ENCODE results near the gene NT5DC1. TPM values are rescaled to one million over a fixed set of nuclear protein-coding genes. Genes with fewer than 3 reads are reported as not detected.
"Not testable (repeated sequence)": the region's sequence is repeated elsewhere in the genome, so short reads cannot be mapped to it uniquely, and the experiment has no call there.

Gene NT5DC1
- total and polyA plus RNA-seq, 4 donors: 18.6 to 29.4 (median 20.1) TPM

- Histone ChIP-seq H3K4me3 (ENCODE audit: low read depth, low read length) (no peak overlapping the region), H3K4me1 (ENCODE audit: control insufficient read depth, insufficient read depth, low read length) (no peaks in the 10 kb centered on the region), H3K36me3 (ENCODE audit: control insufficient read depth, insufficient read depth, low read length) (no peaks in the 10 kb centered on the region), H3K27ac (ENCODE audit: low read depth, low read length) (no peak overlapping the region), H3K9me3 (ENCODE audit: control insufficient read depth, insufficient read depth, low read length) (no peaks in the 10 kb centered on the region), H3K27me3 (ENCODE audit: control insufficient read depth, insufficient read depth, low read length) (no peaks in the 10 kb centered on the region)
- no peak for DNase-seq (ENCODE audit: low read depth in 4 of 6, low spot score in 6 of 6)
- WGBS (ENCODE audit: insufficient coverage): 94% methylated on average over 2 of the region's 4 CpGs
Measured at GRCh38 chr6:116087437-116088027, 13.1 kb upstream of the NT5DC1 start.

DNA sequence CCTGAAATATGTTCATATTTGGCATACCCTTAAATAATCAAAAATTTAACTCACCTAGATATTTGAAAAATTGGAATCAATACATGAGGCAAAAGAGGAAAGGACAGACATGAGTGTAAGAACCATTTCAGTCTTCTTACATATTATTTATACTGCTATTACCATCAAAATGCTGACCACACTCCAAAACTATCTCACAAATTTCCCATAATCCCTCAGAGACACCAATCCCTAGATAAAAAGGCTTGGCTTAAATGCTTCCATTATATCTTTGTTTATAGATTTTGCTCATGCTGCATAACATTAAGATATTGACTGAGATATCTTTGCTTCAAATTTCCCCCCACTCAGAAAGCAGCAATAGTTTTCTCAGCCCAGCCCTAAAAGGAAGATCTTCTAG is 11.7 kb upstream of the NT5DC1 start:
- H3K4me1 ChIP-seq (ENCODE audit: control insufficient read depth, insufficient read depth, low read length): no peaks in the 10 kb centered on the region
- no peak overlapping the region for H3K4me3 ChIP-seq (ENCODE audit: low read depth, low read length)
- H3K27ac ChIP-seq (ENCODE audit: low read depth, low read length): no peak overlapping the region
- H3K27me3 ChIP-seq (ENCODE audit: control insufficient read depth, insufficient read depth, low read length): no peaks in the 10 kb centered on the region
- no peaks in the 10 kb centered on the region for H3K9me3 ChIP-seq (ENCODE audit: control insufficient read depth, insufficient read depth, low read length)
- H3K36me3 ChIP-seq (ENCODE audit: control insufficient read depth, insufficient read depth, low read length): no peaks in the 10 kb centered on the region
- no peak for DNase-seq (ENCODE audit: low read depth in 4 of 6, low spot score in 6 of 6)

GRCh38 chr6:116090251-116090650 is 10.4 kb upstream of the NT5DC1 start:
- DNase-seq (ENCODE audit: low read depth in 4 of 6, low spot score in 6 of 6): no peak
- Histone ChIP-seq H3K36me3 (ENCODE audit: control insufficient read depth, insufficient read depth, low read length) (no peaks in the 10 kb centered on the region), H3K9me3 (ENCODE audit: control insufficient read depth, insufficient read depth, low read length) (no peaks in the 10 kb centered on the region), H3K27ac (ENCODE audit: low read depth, low read length) (no peak overlapping the region), H3K4me1 (ENCODE audit: control insufficient read depth, insufficient read depth, low read length) (no peaks in the 10 kb centered on the region), H3K4me3 (ENCODE audit: low read depth, low read length) (no peak overlapping the region), H3K27me3 (ENCODE audit: control insufficient read depth, insufficient read depth, low read length) (no peaks in the 10 kb centered on the region)
- no CpG with 5 or more reads among the region's 2 CpGs for WGBS (ENCODE audit: insufficient coverage)

DNA sequence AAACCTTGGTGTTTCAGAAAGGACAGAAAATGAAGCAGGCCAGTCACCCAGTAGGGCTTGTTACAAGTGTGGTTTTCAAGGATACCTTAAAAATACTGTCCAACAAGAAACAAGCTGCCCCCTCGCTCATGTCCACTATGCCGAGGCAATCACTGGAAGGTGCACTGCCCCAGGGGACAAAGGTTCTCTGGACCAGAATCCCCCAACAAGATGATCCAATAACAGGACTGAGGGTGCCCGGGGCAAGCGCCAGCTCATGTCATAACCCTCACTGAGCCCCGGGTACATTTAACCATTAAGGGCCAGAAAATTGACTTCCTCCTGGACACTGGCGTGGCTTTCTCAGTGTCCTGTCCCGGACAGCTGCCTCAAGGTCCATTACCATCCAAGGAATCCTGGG is 6.6 kb upstream of the NT5DC1 start:
- H3K27me3 ChIP-seq (ENCODE audit: control insufficient read depth, insufficient read depth, low read length): no peaks in the 10 kb centered on the region
- DNase-seq (ENCODE audit: low read depth in 4 of 6, low spot score in 6 of 6): no peak
- 95% methylated on average over 7 of the region's 7 CpGs for WGBS (ENCODE audit: insufficient coverage)

DNA sequence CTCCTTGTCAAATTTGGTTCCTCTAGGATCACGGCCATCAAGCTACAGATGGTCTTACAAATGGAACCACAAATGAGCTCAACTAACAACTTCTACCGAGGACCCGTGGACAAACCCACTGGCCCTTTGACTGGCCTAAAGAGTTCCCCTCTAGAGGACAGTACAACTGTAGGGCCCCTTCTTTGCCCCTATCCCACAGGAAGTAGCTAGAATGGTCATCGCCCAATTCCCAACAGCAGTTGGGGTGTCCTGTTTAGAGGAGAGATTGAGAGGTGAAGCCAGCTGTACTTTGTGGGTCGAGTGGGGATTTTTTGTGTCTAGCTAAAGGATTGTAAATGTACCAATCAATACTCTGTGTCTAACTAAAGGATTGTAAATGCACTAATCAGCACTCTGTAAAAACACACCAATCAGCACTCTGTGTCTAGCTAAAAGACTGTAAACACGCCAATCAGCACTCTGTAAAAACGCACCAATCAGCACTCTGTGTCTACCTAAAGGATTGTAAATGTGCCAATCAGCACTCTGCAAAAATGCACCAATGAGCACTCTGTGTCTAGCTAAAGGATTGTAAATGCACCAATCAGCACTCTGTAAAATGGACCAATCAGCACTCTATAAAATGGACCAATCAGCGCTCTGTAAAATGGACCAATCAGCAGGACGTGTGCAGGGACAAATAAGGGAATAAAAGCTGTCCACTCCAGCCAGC is 4.4 kb upstream of the NT5DC1 start:
- not testable (repeated sequence) for H3K9me3 ChIP-seq (ENCODE audit: control insufficient read depth, insufficient read depth, low read length); H3K4me1 ChIP-seq (ENCODE audit: control insufficient read depth, insufficient read depth, low read length); H3K4me3 ChIP-seq (ENCODE audit: low read depth, low read length); DNase-seq (ENCODE audit: low read depth in 4 of 6, low spot score in 6 of 6); H3K27me3 ChIP-seq (ENCODE audit: control insufficient read depth, insufficient read depth, low read length); H3K27ac ChIP-seq (ENCODE audit: low read depth, low read length); H3K36me3 ChIP-seq (ENCODE audit: control insufficient read depth, insufficient read depth, low read length)
- WGBS (ENCODE audit: insufficient coverage): 88% methylated on average over 5 of the region's 9 CpGs

More for the DNA sequence above, 6.6 kb upstream of the NT5DC1 start:
- Histone ChIP-seq H3K4me3 (ENCODE audit: low read depth, low read length) (no peak overlapping the region), H3K27ac (ENCODE audit: low read depth, low read length) (no peak overlapping the region), H3K36me3 (ENCODE audit: control insufficient read depth, insufficient read depth, low read length) (no peaks in the 10 kb centered on the region), H3K9me3 (ENCODE audit: control insufficient read depth, insufficient read depth, low read length) (peaks cover 3% of the 10 kb centered on the region), H3K4me1 (ENCODE audit: control insufficient read depth, insufficient read depth, low read length) (no peaks in the 10 kb centered on the region)

DNA sequence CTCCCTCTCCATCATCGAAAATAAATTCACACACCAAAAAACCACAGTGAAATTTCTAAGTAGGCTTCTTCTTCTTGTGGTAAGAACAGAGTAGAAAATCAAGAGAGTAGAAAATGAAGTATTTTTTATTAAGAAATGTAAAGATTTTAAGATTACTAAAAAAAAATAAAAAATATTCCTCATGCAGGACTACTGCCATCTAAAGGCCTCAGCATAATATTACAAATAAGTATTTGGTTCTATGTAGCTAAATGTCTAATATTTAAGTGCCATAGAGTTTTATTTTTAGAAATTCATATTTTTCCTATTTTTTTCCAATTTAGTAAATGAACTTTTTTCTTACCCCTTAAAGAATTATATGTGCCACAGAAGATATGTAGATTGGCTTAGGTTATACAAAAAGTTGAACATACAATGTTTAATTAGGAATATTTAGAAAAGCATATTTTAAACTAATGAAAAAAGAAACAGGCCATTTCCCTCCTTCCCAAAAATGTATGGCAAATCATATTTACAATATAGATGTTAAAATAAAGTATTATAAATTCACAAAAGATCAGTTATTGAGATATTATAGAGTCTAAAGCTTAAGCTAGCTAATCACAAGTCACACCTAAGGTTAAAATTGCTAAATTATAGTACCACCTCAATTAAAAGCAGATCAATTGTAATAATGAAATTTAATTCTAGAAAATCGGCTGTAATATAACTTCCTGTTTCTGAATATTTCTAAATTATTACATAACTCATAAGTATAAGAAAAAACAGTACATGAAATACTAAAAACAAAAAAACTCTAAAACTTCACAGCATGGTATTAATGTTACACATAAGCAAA is 3.5 kb upstream of the NT5DC1 start:
- Histone ChIP-seq H3K4me3 (ENCODE audit: low read depth, low read length) (no peak overlapping the region), H3K9me3 (ENCODE audit: control insufficient read depth, insufficient read depth, low read length) (peaks cover 3% of the 10 kb centered on the region), H3K27ac (ENCODE audit: low read depth, low read length) (no peak overlapping the region), H3K27me3 (ENCODE audit: control insufficient read depth, insufficient read depth, low read length) (no peaks in the 10 kb centered on the region), H3K4me1 (ENCODE audit: control insufficient read depth, insufficient read depth, low read length) (no peaks in the 10 kb centered on the region), H3K36me3 (ENCODE audit: control insufficient read depth, insufficient read depth, low read length) (no peaks in the 10 kb centered on the region)
- no CpG with 5 or more reads among the region's 2 CpGs for WGBS (ENCODE audit: insufficient coverage)
- peak in 2 of 6 donors; percentile 24 to 63 for DNase-seq (ENCODE audit: low read depth in 4 of 6, low spot score in 6 of 6)

DNA sequence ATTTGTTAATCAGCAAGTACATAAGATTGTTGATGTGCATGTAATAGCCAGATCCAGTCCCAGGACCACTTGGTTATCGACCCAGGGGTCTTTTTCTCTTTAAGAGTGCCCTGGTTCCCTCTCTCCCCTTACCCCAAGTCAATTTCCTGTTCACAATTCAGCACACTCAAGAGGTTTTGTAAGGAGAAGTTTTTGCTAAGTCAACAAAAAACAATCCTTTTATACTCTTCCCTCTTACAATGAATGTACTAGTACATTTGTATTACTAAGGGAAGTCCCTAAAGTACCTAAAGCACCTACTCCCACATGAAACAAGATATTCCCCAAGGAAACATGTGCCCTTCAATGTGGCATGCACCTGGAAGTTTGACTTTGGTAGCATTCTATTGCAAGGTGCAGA is 1.6 kb upstream of the NT5DC1 start:
- peaks cover 3% of the 10 kb centered on the region for H3K9me3 ChIP-seq (ENCODE audit: control insufficient read depth, insufficient read depth, low read length)
- no CpG with 5 or more reads among the region's 1 CpG for WGBS (ENCODE audit: insufficient coverage)
- no peak overlapping the region for H3K27ac ChIP-seq (ENCODE audit: low read depth, low read length)
- H3K27me3 ChIP-seq (ENCODE audit: control insufficient read depth, insufficient read depth, low read length): no peaks in the 10 kb centered on the region
- H3K36me3 ChIP-seq (ENCODE audit: control insufficient read depth, insufficient read depth, low read length): no peaks in the 10 kb centered on the region
- no peaks in the 10 kb centered on the region for H3K4me1 ChIP-seq (ENCODE audit: control insufficient read depth, insufficient read depth, low read length)
- no peak for DNase-seq (ENCODE audit: low read depth in 4 of 6, low spot score in 6 of 6)
- no peak overlapping the region for H3K4me3 ChIP-seq (ENCODE audit: low read depth, low read length)

DNA sequence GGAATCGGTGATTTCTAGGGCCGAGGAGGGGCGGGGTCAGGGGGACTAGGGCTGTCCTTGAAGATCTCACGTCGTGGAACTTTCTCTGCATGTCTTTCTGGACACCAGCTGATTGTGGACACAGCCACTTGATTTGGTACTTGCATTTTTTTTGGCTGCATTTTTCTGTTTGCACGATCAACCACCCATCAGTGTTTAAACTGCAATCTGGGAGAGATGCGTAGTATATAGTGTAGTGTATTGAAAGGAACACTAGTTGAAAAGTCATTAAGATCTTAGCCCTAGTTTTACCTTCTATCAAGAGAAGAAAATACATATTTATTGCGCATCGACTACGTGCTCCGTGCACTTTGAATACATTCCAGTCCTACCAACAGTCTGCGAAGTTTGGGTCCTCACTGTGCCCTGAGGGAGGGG is 657 bp downstream of the NT5DC1 start:
- no peaks in the 10 kb centered on the region for H3K36me3 ChIP-seq (ENCODE audit: control insufficient read depth, insufficient read depth, low read length)
- WGBS (ENCODE audit: insufficient coverage): 0% methylated on average over 5 of the region's 12 CpGs
- H3K9me3 ChIP-seq (ENCODE audit: control insufficient read depth, insufficient read depth, low read length): no peaks in the 10 kb centered on the region
- H3K27me3 ChIP-seq (ENCODE audit: control insufficient read depth, insufficient read depth, low read length): no peaks in the 10 kb centered on the region
- no peaks in the 10 kb centered on the region for H3K4me1 ChIP-seq (ENCODE audit: control insufficient read depth, insufficient read depth, low read length)
- H3K27ac ChIP-seq (ENCODE audit: low read depth, low read length): peak overlapping the region; percentile 82
- DNase-seq (ENCODE audit: low read depth in 4 of 6, low spot score in 6 of 6): peak in 1 of 6 donors; percentile 9
- peak overlapping the region; percentile 57 for H3K4me3 ChIP-seq (ENCODE audit: low read depth, low read length)

DNA sequence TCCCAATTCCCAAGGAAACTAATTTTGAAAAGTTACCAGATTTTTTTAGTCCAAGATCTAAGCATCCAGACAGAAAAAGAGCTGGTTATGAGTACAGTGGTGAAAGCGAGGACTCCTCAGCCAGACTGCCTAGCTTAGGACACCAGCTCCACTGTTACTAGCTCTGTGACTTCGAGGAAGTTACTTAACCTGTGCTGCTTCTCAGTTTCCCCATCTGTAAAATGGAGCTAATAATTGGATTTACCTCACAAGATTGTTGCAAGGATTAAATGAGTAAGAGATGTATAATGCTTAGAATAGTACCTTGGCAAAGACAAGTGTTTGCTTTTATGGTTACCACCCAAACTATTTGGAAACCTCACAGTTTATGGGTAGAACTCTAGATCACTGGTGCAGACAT is 1.1 kb downstream of the NT5DC1 start:
- no peak for DNase-seq (ENCODE audit: low read depth in 4 of 6, low spot score in 6 of 6)
- no peaks in the 10 kb centered on the region for H3K27me3 ChIP-seq (ENCODE audit: control insufficient read depth, insufficient read depth, low read length)
- no peaks in the 10 kb centered on the region for H3K4me1 ChIP-seq (ENCODE audit: control insufficient read depth, insufficient read depth, low read length)
- no CpG with 5 or more reads among the region's 2 CpGs for WGBS (ENCODE audit: insufficient coverage)
- peak overlapping the region; percentile 57 for H3K4me3 ChIP-seq (ENCODE audit: low read depth, low read length)
- H3K27ac ChIP-seq (ENCODE audit: low read depth, low read length): no peak overlapping the region
- H3K9me3 ChIP-seq (ENCODE audit: control insufficient read depth, insufficient read depth, low read length): no peaks in the 10 kb centered on the region
- no peaks in the 10 kb centered on the region for H3K36me3 ChIP-seq (ENCODE audit: control insufficient read depth, insufficient read depth, low read length)

Data from spinal cord (tissue), 10 donors.